ENCODE results near the gene LYPD3. TPM values are rescaled to one million over a fixed set of nuclear protein-coding genes. Genes with fewer than 3 reads are reported as not detected.

The LYPD3 gene
- total and polyA plus RNA-seq, 2 donors (not counting 3 experiments of a cell fraction or from before 2014, with no cell fraction given), result 0.52 TPM; not detected in 1

DNA sequence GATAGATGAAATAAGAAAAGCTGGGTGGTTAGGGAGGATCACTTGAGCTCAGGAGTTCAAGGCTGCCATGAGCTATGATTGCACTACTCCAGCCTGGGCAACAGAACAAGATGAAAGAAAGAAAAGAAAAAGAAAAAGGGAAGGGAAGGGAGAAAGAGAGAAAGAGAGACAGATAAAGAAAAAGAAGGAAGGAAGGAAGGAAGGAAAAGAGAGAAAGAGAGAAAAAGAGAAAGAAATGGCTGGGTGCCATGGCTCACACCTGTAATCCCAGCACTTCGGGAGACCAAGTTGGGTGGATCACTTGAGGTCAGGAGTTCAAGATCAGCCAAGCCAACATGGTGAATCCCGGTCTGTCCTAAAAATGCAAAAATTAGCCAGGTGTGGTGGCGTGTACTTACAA, 29.6 kb downstream of the LYPD3 start:
- no peak for FAIRE-seq

More for the DNA sequence above, 29.6 kb downstream of the LYPD3 start:
- intact Hi-C loops (cut with micrococcal nuclease) (no loop called here), dilution Hi-C loops (cut with MboI; ENCODE audit: extremely low pct_ligation_motif_present, low sequenced_read_pairs) (no loop called here)
- ChIA-PET CTCF (interaction anchor here (1.0 to 1.7 kb wide), 2 partner anchors 11 to 89 kb away, joined by 3 to 9 read pairs; no protein-coding TSS in a partner anchor), POLR2A (no interaction called here)
- Histone ChIP-seq H3K4me3 (replicated peaks in 1 of 3; ENCODE audit: insufficient read depth in 1 of 3, low read depth in 1 of 3, low read length in 3 of 3) (no peak overlapping the region), H3K4me2 (ENCODE audit: insufficient read depth, low read length) (no peak overlapping the region), H3K27ac (ENCODE audit: insufficient read depth, low read depth, low read length) (no peak overlapping the region), H2AFZ (ENCODE audit: low read depth, low read length) (no peak overlapping the region), H3K9me3 (replicated peaks; ENCODE audit: control insufficient read depth, insufficient read depth, low read length) (no peaks in the 10 kb centered on the region), H3K9me1 (replicated peaks; ENCODE audit: control insufficient read depth, extremely low read depth, insufficient read depth, low read length) (no peaks in the 10 kb centered on the region), H3K36me3 (ENCODE audit: control insufficient read depth in 2 of 2, extremely low read depth in 1 of 2, insufficient read depth in 2 of 2, low read length in 2 of 2) (no peaks in the 10 kb centered on the region), H3K9ac (replicated peaks; ENCODE audit: extremely low read depth, insufficient read depth, low read length) (no peak overlapping the region), H4K20me1 (replicated peaks; ENCODE audit: control insufficient read depth, extremely low read depth, insufficient read depth, low read length) (no peaks in the 10 kb centered on the region), H3K27me3 (ENCODE audit: control insufficient read depth in 2 of 2, insufficient read depth in 2 of 2, low read length in 2 of 2) (no peaks in the 10 kb centered on the region), H3K4me1 (ENCODE audit: control insufficient read depth, extremely low read depth, insufficient read depth, low read length) (no peaks in the 10 kb centered on the region), H3K79me2 (ENCODE audit: control insufficient read depth, insufficient read depth, low read length) (no peaks in the 10 kb centered on the region)
- DNase-seq (ENCODE audit: low read depth, low spot score), result no peak
- no TSS peak for BruUV-seq (replicated peaks)
- TF ChIP-seq, protein P1, sequence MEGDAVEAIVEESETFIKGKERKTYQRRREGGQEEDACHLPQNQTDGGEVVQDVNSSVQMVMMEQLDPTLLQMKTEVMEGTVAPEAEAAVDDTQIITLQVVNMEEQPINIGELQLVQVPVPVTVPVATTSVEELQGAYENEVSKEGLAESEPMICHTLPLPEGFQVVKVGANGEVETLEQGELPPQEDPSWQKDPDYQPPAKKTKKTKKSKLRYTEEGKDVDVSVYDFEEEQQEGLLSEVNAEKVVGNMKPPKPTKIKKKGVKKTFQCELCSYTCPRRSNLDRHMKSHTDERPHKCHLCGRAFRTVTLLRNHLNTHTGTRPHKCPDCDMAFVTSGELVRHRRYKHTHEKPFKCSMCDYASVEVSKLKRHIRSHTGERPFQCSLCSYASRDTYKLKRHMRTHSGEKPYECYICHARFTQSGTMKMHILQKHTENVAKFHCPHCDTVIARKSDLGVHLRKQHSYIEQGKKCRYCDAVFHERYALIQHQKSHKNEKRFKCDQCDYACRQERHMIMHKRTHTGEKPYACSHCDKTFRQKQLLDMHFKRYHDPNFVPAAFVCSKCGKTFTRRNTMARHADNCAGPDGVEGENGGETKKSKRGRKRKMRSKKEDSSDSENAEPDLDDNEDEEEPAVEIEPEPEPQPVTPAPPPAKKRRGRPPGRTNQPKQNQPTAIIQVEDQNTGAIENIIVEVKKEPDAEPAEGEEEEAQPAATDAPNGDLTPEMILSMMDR (IDR thresholded peaks at IDR 0.05; ENCODE audit: extremely low read depth in 1 of 2, insufficient read depth in 1 of 2, low read depth in 1 of 2, low read length in 2 of 2), result no peak
- TF ChIP-seq MYC (IDR thresholded peaks at IDR 0.05; ENCODE audit: low read depth, low read length), result no peak
- TF ChIP-seq FOS (IDR thresholded peaks at IDR 0.05; ENCODE audit: borderline replicate concordance, insufficient read depth, low read length), result no peak
- no peak for TF ChIP-seq POLR2AphosphoS5 (IDR thresholded peaks at IDR 0.05; ENCODE audit: insufficient read depth, low read depth, low read length)
- no peak for TF ChIP-seq GATA2 (IDR thresholded peaks at IDR 0.05; ENCODE audit: insufficient read depth, insufficient read length, low read depth, low read length)
- no peak for TF ChIP-seq EZH2 (IDR thresholded peaks at IDR 0.05; ENCODE audit: borderline replicate concordance, low read depth, low read length, severe bottlenecking)
- no peak for TF ChIP-seq JUN (IDR thresholded peaks at IDR 0.05; ENCODE audit: borderline replicate concordance, insufficient read depth, insufficient read length, low read depth)
- no peak for TF ChIP-seq POLR2A (IDR thresholded peaks at IDR 0.05; ENCODE audit: low read depth, low read length)

All from endothelial cell of umbilical vein (primary cell).